Head of caudate nucleus (tissue), 42 donors: ENCODE data around the gene FCN2.

Source experiments
- DNase-seq, 42 donors: peaks; one replicate each; pipeline versions ENCODE4 v3.0.0 to v3.0.0-alpha.2; 2020 to 2021; ENCODE audit warnings: mixed read lengths in 7 of 42
- intact Hi-C: fragments of 100-400 bp; cut with DNase I; formaldehyde crosslinking; loops from one replicate; pipeline ENCODE4 v1.15.0; 2022

The FCN2 gene

GRCh38 chr9:134883040-134883782 is 2.6 kb downstream of the FCN2 start:
- intact Hi-C loops = no loop called here
- peak in 1 of 42 donors; percentile 20 for DNase-seq

GRCh38 chr9:134884492-134884891 is 3.9 kb downstream of the FCN2 start:
- DNase-seq = peak in 4 of 42 donors; percentile 5 to 32 (median 30)
- intact Hi-C loops = no loop called here

DNA sequence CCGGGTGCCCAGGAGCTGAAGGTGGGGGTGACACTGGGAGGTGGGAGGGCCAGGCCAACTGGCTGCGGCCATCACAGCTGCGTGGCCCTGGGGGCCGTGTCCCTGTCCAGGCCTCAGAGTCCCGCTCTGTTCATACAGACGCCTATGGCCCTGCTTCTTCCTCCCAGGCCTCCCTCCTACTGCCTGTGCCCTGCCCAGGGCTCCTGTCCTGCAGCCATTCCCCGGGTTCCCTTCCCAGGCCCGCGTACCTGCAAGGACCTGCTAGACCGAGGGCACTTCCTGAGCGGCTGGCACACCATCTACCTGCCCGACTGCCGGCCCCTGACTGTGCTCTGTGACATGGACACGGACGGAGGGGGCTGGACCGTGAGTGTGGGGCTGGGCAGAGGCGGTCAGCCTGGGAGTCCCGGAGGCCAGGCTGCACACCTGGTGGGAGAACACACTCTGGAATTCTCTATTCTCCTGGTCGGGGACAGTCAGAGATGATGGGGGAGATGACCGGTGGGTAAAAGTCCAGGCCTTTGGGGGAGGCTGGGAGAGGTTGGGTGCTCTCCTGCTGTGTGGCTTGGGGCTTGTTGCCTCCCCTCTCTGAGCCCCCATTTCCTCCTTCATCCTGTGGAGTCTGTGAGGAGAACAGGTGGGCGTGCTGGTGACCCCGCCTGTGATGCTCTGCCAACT is 4.5 kb downstream of the FCN2 start:
- intact Hi-C loops = no loop called here
- DNase-seq = peak in 6 of 42 donors; percentile 3 to 22 (median 10)

DNA sequence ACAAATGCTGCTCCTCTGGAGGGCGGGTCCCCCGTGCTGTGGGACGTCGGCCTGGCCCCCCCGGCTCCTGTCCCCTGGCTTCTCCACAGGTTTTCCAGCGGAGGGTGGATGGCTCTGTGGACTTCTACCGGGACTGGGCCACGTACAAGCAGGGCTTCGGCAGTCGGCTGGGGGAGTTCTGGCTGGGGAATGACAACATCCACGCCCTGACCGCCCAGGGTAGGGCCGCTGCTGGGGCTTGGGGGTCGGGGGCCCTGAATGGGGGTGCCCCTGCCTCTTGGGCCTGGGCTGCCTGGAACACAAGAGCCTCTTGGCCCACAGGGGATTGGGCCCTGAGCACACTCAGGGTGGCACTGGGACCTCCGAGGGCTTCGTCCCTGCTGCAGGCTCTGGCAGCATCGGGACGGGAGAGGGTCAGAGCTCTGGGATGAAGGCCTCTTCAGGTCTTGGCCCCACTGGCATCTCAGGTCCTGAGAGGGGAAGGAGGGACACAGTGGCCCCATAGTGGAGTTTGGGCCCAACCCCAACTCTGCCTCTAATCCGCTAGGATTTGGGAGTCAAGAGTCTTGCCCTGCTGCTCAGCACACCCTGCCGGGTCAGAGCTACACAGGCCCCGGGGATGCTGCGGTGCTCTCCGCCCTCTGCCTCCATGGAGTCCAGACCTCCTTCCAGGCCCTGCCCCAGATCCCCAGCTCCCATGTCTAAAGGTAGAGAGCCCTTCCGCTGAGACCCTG is 5.2 kb downstream of the FCN2 start:
- intact Hi-C loops = no loop called here
- peak in 7 of 42 donors; percentile 5 to 30 (median 22) for DNase-seq

GRCh38 chr9:134886413-134886913 is 5.9 kb downstream of the FCN2 start:
- intact Hi-C loops = no loop called here
- DNase-seq = peak in 4 of 42 donors; percentile 4 to 15 (median 10)

DNA sequence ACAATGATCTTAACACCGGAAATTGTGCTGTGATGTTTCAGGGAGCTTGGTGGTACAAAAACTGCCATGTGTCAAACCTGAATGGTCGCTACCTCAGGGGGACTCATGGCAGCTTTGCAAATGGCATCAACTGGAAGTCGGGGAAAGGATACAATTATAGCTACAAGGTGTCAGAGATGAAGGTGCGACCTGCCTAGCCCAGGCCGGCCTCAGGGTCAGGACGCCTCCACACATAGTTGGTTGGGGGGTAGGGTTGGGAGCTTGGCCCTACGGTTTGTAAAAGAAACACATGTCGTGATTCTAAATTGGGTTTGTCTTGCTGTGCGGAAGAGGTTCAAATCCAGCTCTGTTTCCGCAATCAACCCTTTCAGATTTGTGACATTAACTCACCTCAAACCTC is 6.6 kb downstream of the FCN2 start:
- intact Hi-C loops = no loop called here
- DNase-seq = peak in 5 of 42 donors; percentile 4 to 20 (median 12)

DNA sequence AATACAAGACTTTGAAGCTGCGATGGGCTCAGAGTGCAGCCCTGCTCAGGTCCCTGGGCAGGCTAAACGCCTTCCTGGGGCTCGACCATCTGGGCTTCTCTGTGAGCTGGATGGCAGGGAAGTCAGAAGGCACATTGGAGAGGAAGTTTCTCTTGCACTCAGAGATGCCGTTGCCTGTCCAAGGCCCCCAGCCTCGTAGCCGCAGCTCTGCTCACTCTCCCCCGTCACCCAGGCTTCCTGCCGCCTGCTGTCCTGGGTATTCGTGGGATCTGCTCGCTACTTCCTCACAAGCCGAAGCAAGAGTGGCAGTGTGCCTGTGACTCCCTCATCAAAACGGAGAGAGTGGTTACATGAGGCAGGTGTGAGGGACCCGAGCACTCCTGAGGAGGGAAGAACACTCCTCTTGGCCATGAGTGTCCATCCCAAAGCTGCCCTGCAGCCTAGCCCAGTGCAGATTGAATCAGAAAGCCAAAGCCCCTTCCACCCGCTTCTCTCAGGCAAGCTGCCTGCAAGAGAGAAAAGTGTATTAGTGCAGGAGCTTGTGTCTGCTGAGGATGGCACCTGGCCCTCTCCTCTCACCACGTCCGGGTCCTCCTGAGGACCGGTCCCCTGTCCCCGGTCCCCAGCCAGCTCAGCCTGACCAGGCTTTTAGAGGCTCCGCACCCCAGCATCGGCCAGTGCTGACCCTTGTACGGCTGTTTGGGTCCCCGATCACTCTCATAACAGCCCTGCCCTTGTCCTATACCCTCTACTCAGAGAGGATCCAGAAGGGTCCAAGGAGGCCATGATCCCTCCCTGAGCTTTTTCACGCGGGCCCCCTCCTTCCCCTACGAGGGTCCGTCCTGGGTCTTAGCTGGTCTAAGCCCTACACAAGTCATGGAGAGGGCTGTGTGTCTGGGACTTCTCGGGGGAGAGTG is 7.3 kb downstream of the FCN2 start:
- DNase-seq = peak in 7 of 42 donors; percentile 3 to 34 (median 14)
- intact Hi-C loops = no loop called here

DNA sequence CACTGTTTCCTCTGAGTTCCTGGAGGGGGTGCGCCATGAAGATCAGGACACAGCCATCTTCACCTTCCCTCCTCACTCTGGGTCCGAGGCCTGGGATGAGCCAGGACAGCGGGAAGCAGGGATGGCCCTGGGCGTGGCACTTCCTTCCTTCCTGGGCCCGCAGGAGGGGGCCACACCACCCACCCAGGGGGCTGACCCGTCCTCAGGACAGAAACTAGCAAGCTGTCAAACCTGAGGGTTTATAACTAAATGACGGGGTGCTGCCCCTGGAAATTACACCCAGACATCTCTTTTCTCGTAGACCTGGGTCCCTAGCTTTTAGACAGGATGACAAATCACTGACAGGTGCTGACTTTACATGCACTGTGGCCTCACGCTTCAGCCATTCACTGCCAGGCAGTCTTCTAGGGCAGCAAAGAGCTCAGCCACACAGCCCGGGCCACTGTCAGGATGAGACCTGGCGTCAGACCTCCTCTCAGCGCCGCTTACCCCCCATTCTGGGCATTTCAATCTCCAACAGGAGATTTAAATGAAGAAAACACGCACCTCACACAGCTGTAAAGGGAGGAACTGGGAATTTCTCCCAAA is 8.1 kb downstream of the FCN2 start:
- DNase-seq = peak in 7 of 42 donors; percentile 1 to 22 (median 9)
- intact Hi-C loops = no loop called here

DNA sequence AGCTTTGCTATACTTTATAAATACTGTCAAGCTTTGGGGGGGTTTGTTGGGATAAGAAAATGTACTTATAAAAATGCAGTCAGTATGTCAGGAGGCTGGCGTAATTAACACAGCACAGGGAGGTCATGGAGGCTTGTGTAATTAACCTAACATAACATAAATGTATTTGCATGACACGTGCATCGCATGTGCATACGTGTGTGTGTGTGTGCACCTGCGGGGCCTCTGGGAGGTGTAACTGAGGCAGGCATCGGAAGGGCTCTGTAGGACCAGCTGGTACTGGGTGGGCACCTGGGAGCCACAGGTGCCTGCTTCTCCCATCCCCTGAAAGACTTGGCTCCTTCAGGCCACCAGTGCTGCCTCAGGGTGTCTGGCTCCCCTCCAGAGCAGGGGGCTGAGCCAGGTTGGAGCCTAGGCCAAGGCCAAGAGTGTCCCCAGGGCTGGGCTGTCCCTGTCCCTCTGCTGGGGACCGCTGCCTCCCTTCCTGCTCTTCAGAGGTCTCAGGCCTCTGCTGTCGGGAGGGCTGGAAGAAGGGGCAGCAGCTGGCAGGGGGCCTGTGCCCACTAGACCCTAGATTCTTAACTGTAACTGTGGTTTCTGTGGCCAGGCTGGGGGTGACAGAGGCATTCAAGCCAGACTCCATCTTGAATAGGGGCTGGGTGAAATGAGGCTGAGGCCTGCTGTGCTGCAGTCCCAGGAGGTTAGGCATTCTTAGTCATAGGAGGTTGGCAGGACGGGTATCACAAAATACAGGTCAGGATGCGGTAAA is 9.0 kb downstream of the FCN2 start:
- DNase-seq = peak in 8 of 42 donors; percentile 1 to 31 (median 10)
- intact Hi-C loops = no loop called here

- intact Hi-C loops = no loop called here
- peak in 1 of 42 donors; percentile 1 for DNase-seq
These were observed 9.5 kb downstream of the FCN2 start for GRCh38 chr9:134890155-134890495.

DNA sequence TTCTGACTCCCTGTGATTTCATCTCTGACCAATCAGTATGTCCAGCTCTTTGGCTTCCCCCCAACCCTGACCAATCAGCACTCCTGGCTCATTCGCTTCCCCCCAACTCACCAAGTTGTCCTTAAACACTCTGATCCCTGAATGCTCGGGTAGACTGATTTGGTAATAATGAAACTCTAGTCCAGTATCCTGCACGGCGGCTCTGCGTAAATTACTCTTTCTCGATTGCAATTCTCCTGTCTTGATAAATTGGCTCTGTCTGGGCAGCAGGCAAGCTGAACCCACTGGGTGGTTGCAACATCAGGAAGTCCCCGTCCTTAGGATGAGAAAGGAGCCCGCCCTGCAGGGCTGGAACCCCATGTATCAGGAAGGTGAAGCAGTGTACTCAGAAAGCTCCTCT is 10.4 kb downstream of the FCN2 start:
- DNase-seq = peak in 9 of 42 donors; percentile 1 to 29 (median 6)
- intact Hi-C loops = no loop called here

- DNase-seq = peak in 9 of 42 donors; percentile 0 to 12 (median 6)
- intact Hi-C loops = no loop called here
These were observed 11.1 kb downstream of the FCN2 start for GRCh38 chr9:134891713-134892112.

GRCh38 chr9:134892221-134892620 is 11.6 kb downstream of the FCN2 start:
- intact Hi-C loops = no loop called here
- peak in 7 of 42 donors; percentile 1 to 15 (median 6) for DNase-seq

GRCh38 chr9:134892820-134893420 is 12.3 kb downstream of the FCN2 start:
- peak in 7 of 42 donors; percentile 2 to 18 (median 5) for DNase-seq
- intact Hi-C loops = no loop called here

GRCh38 chr9:134894136-134894860 is 13.7 kb downstream of the FCN2 start:
- peak in 5 of 42 donors; percentile 1 to 10 (median 6) for DNase-seq
- intact Hi-C loops = no loop called here

DNA sequence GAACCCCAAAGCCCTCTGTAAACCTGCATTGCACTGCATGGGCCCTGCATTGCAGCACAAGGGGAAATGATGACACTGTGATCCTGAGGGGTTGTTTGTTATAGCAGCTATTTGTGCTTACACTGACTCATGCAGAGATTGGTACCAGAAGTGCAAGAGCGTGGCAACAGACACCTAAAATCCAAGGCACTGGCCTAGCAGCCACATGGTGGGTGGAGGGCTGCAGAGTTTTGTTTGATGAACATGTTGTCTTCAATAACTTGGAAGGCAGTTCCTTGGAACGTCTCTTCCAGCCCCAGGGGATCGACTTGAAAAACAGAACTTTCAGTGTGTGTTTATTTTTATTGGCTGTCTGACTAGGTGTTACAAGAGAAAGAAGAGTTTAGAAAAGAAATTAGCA is 14.5 kb downstream of the FCN2 start:
- intact Hi-C loops = no loop called here

More for the DNA sequence above, 14.5 kb downstream of the FCN2 start:
- DNase-seq = peak in 9 of 42 donors; percentile 0 to 39 (median 8)
